Astrocyte (in vitro differentiated cells and primary cell): ENCODE results near the gene CNTNAP2.

Experiments
- EZH2 ChIP-seq: IDR thresholded peaks from 2 replicates; pipeline ENCODE4 v1.6.1; 2012; ENCODE audit warnings: mild to moderate bottlenecking, low read length, inconsistent platforms; ENCODE audit not compliant: insufficient read depth
- TF ChIP-seq, protein P1 (sequence below): IDR thresholded peaks from 2 replicates; pipeline ENCODE4 v1.5.1; 2011; ENCODE audit warnings: low read depth, mild to moderate bottlenecking, inconsistent platforms, low read length, moderate library complexity; ENCODE audit not compliant: insufficient read depth

DNA sequence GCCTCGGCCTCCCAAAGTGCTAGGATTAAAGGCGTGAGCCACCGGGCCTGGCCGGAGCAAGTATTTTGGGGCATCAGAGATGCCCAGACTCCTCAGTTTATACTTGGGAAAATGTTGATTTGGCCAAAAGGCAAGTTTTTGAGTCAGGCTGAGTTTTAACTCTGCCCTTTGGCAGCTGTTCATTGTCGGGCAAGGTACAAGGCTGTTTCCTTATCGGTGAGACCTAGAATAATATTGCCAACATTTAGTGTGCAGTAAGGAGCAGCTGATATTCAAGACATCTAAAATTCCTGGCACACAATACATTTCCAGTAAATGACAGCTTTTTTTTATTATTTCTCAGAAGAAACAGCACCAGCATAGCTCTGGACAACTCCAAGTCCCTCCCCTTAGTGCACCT, 2326.3 kb downstream of the CNTNAP2 start:
- TF ChIP-seq, protein P1, sequence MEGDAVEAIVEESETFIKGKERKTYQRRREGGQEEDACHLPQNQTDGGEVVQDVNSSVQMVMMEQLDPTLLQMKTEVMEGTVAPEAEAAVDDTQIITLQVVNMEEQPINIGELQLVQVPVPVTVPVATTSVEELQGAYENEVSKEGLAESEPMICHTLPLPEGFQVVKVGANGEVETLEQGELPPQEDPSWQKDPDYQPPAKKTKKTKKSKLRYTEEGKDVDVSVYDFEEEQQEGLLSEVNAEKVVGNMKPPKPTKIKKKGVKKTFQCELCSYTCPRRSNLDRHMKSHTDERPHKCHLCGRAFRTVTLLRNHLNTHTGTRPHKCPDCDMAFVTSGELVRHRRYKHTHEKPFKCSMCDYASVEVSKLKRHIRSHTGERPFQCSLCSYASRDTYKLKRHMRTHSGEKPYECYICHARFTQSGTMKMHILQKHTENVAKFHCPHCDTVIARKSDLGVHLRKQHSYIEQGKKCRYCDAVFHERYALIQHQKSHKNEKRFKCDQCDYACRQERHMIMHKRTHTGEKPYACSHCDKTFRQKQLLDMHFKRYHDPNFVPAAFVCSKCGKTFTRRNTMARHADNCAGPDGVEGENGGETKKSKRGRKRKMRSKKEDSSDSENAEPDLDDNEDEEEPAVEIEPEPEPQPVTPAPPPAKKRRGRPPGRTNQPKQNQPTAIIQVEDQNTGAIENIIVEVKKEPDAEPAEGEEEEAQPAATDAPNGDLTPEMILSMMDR = no peak
- TF ChIP-seq EZH2 = no peak
